GM12874 (cell line): ENCODE results near the gene DIS3L2.
A peak's percentile ranks its signal among the peaks of the same experiment; 100 is the strongest.

ENCODE experiments used
- CTCF ChIP-seq: IDR thresholded peaks from 2 replicates; pipeline ENCODE4 v1.5.1; 2011; ENCODE audit warnings: low read depth, mild to moderate bottlenecking, control low read depth, low read length, moderate library complexity; ENCODE audit not compliant: insufficient read depth

Gene DIS3L2

DNA sequence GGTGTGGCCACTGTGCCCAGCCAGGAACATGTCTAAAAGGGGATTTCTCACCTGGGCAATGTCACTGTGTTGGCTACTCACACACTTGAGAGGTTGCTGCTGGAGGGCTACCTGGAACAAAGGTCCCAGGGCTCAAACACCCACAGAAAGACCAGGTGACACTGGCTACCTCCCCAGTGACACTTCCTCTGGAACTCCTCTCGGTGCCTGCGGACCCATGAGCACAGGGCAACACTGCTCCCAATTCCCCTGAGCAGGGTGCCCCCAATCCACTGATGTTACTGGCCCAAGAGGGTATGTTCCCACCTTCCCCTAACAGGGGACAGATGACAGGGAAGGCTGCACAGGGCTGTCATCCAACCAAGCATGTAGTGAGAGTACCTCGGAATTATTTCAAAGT is 41.1 kb upstream of the DIS3L2 start:
- no peak for TF ChIP-seq CTCF

GRCh38 chr2:231920795-231921194 is 40.7 kb upstream of the DIS3L2 start:
- no peak for TF ChIP-seq CTCF

GRCh38 chr2:231922311-231923009 is 39.1 kb upstream of the DIS3L2 start:
- no peak for TF ChIP-seq CTCF

GRCh38 chr2:231923010-231923344 is 38.5 kb upstream of the DIS3L2 start:
- TF ChIP-seq CTCF = no peak

GRCh38 chr2:231923951-231924888 is 37.3 kb upstream of the DIS3L2 start:
- TF ChIP-seq CTCF = no peak

DNA sequence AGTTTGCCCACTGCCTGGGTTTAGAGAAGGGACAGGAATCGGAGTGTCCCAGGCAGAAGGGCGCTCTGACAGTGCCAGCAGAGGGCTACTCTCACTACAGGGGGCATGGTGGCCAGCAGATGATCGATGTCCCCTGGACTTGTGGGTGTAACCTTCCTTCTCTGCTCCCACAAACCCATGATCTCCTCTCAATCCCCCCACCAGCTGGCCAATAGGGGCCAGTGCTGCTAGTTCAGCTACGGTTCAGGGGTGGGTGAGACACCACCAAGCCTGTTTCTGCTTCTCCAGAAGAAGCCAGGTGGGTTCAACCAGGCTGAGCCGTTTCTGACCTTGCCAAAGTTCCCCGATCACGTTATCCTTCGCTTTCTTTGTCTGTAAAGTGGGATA is 36.6 kb upstream of the DIS3L2 start:
- no peak for TF ChIP-seq CTCF

GRCh38 chr2:231925303-231926179 is 36.0 kb upstream of the DIS3L2 start:
- peak; percentile 86 for TF ChIP-seq CTCF
